ENCODE results near the gene NTNG1. TPM values are rescaled to one million over a fixed set of nuclear protein-coding genes. Genes with fewer than 3 reads are reported as not detected.
"Not testable (repeated sequence)": the region's sequence is repeated elsewhere in the genome, so short reads cannot be mapped to it uniquely, and the experiment has no call there.

NTNG1 gene
- total RNA-seq, 1 donor from 2014 or later: 0.38 TPM

- ATAC-seq (no peak), DNase-seq (ENCODE audit: missing footprints) (no peak)
- intact Hi-C loops (cut with DNase I): no loop called here
Measured at GRCh38 chr1:107184888-107185287, 44.0 kb downstream of the NTNG1 start.

DNA sequence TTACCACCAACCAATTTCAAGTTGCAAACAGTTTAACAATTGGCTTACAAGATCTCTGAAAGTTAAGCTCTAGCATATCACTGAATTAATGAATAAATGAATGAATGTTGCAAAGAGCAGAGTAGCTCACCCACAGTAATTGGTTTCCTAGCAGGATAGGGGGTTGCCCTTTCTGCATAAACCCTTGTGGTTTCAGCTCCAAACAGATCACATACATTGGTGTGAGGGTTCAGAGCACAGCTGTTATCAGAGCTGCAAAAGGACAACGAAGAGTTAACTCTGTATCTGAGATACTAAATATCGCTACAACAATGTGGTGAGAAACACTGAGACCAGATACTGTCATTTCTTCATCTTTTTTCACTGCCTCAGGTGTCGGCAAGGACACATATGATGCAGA, 46.6 kb downstream of the NTNG1 start:
- ATAC-seq: no peak

GRCh38 chr1:107188160-107188559, 47.3 kb downstream of the NTNG1 start:
- no peak for DNase-seq (ENCODE audit: missing footprints)
- intact Hi-C loops (cut with DNase I): no loop called here
- ATAC-seq: no peak

More for the DNA sequence above, 46.6 kb downstream of the NTNG1 start:
- intact Hi-C loops (cut with DNase I): no loop called here
- no peak for DNase-seq (ENCODE audit: missing footprints)

DNA sequence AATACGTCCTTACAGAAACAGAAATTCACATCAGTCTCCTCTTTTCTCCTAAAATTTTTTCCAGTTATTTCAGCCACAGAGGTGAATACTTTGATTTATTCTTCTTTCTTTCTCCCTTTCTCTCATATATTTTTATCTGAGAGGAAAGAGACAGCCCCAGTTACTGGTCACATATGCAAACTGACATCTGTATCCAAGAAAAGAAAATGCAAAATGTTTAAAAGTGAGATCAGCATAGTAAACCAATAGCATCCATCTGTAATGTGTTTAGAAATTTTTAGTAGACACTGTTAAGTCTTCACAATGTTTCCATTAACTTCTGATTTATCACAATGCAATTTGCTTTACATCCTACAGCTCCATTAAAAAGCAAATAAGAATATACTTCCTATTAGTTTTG, 53.5 kb downstream of the NTNG1 start:
- intact Hi-C loops (cut with DNase I): no loop called here
- ATAC-seq: no peak
- no peak for DNase-seq (ENCODE audit: missing footprints)

GRCh38 chr1:107195476-107195875, 54.6 kb downstream of the NTNG1 start:
- ATAC-seq (no peak), DNase-seq (ENCODE audit: missing footprints) (no peak)
- intact Hi-C loops (cut with DNase I): no loop called here

GRCh38 chr1:107196973-107197562, 56.2 kb downstream of the NTNG1 start:
- intact Hi-C loops (cut with DNase I): no loop called here
- no peak for DNase-seq (ENCODE audit: missing footprints)
- no peak for ATAC-seq

- ATAC-seq (no peak), DNase-seq (ENCODE audit: missing footprints) (no peak)
- intact Hi-C loops (cut with DNase I): no loop called here
Measured at GRCh38 chr1:107198561-107198960, 57.7 kb downstream of the NTNG1 start.

- ATAC-seq (no peak), DNase-seq (ENCODE audit: missing footprints) (no peak)
- intact Hi-C loops (cut with DNase I): no loop called here
Measured at GRCh38 chr1:107200631-107201030, 59.8 kb downstream of the NTNG1 start.

GRCh38 chr1:107202007-107202406, 61.2 kb downstream of the NTNG1 start:
- DNase-seq (ENCODE audit: missing footprints) (no peak), ATAC-seq (no peak)
- intact Hi-C loops (cut with DNase I): no loop called here

- ATAC-seq (no peak), DNase-seq (ENCODE audit: missing footprints) (peak; percentile 56)
- intact Hi-C loops (cut with DNase I): no loop called here
Measured at GRCh38 chr1:107213225-107213624, 72.4 kb downstream of the NTNG1 start.

- intact Hi-C loops (cut with DNase I): no loop called here
Measured at GRCh38 chr1:107220036-107220435, 79.2 kb downstream of the NTNG1 start.

DNA sequence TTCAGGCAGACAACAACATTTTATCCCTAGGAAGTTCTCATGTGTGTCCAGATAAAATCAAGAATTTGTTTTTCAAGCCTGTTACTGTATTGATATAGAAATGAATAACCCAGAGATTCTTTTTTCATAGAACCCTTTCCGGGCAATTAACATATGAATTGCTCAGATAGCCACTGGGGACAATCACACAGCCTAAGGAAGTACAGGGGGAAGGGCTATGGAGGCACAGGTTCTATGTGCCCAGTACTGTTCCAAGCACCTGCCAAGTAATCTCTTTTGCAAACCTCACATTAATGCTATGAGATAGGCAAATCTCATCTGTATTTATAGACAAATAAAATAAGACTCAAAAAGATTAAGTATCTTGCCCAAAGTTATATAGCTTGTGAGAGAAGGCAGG, 84.9 kb downstream of the NTNG1 start:
- DNase-seq (ENCODE audit: missing footprints): no peak
- intact Hi-C loops (cut with DNase I): no loop called here
- ATAC-seq: no peak

More at GRCh38 chr1:107220036-107220435, 79.2 kb downstream of the NTNG1 start:
- DNase-seq (ENCODE audit: missing footprints): no peak
- no peak for ATAC-seq

GRCh38 chr1:107228704-107229371, 88.0 kb downstream of the NTNG1 start:
- intact Hi-C loops (cut with DNase I): no loop called here
- DNase-seq (ENCODE audit: missing footprints): no peak
- ATAC-seq: no peak

DNA sequence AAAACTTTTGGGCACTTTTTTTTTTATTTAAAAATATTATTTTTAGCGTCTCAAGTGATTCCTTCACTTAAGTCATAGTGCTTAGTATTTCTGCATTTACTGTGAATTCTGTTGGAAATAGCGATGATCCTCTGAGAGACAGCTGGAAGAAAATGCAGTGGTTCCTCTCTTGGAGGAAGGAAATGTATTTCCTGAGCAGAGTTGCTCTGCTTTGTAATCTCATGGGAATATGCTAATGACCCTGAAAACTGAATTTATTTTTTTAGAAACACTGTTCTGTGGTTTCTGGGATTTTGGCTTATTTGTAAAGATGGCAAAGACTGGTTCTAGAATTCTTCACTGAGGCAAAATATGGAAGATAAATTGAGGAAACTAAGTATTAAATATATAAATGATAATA, 88.9 kb downstream of the NTNG1 start:
- ATAC-seq: no peak
- intact Hi-C loops (cut with DNase I): no loop called here
- no peak for DNase-seq (ENCODE audit: missing footprints)

- ATAC-seq (no peak), DNase-seq (ENCODE audit: missing footprints) (no peak)
- intact Hi-C loops (cut with DNase I): no loop called here
Measured at GRCh38 chr1:107230121-107230520, 89.3 kb downstream of the NTNG1 start.

- ATAC-seq (no peak), DNase-seq (ENCODE audit: missing footprints) (no peak)
- intact Hi-C loops (cut with DNase I): no loop called here
Measured at GRCh38 chr1:107231291-107231690, 90.5 kb downstream of the NTNG1 start.

- no peak for ATAC-seq
- intact Hi-C loops (cut with DNase I): no loop called here
- no peak for DNase-seq (ENCODE audit: missing footprints)
Measured at GRCh38 chr1:107232426-107232825, 91.6 kb downstream of the NTNG1 start.

DNA sequence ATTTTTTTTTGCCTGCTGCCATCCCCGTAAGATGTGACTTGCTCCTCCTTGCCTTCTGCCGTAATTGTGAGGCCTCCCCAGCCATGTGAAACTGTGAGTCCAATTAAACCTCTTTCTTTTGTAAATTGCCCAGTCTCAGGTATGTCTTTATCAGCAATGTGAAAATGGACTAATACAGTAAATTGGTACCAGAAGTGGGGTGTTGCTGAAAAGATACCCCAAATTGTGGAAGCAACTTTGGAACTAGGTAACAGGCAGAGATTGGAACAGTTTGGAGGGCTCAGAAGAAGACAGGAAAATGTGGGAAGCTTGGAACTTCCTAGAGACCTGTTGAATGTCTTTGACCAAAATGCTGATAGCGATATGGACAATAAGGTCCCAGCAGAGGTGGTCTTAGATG, 95.9 kb downstream of the NTNG1 start:
- ATAC-seq; DNase-seq (ENCODE audit: missing footprints); intact Hi-C loops (cut with DNase I): not testable (repeated sequence)

- ATAC-seq: no peak
- intact Hi-C loops (cut with DNase I): no loop called here
- no peak for DNase-seq (ENCODE audit: missing footprints)
Measured at GRCh38 chr1:107243461-107243860, 102.6 kb downstream of the NTNG1 start.

DNA sequence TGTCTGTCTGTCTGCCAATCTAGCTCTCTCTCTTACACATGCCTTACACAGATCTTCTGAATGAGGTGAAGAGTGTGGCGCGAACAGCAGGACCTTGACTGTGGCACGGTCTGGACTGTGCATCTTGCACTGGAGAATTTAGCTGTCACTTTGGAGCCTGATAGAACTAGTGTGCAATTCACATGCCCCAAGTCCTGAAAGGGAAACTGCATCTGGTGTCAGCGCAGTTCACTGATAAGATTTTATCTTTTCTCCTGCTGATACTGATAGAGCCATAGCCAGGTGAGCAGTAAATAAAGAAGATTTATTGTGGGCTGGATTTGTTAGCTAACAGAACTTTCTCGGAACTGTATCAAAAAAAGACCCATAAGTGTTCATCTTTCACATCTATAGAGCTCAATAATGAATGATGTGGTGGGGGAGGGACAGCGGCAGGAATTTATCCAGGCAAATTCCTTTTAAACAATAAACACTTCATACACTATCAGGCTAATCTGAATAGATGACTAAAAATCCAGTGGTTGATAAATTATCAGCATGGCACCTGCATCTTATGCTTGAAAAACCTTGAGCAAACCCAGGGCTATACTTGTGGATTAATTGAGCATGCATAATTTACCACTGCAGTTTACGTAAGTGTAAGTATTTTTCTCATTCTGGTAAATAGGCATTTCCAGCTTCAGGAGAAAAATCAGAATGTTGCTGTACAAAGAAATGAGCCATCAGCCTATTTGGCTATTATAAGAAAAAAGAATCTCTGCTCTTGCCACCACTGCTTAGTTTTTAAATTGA, 104.1 kb downstream of the NTNG1 start:
- intact Hi-C loops (cut with DNase I): no loop called here
- no peak for ATAC-seq
- no peak for DNase-seq (ENCODE audit: missing footprints)

Measured in Right ventricle myocardium inferior (tissue), 1 donor.